ENCODE data around the gene HMGB4.

The HMGB4 gene

DNA sequence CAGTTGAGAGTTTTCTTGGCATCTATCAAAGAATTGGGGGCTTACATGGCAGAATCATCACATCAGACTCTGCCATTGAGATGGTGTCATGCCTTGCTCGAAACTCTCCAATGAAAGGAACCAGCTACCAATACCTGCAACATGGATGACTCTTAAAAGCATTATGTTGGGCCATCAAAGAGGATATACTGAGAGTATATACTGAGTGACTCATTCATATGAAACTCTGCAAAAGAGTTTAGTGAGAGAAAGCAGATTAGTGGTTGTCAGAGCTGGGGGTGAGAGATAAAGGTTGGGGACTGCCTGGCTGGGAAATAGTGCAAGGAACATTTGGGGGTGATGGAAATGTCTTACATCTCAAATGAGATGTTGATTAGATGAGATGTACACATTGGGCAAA is 14.7 kb upstream of the HMGB4 start:
- no peak for DNase-seq

DNA sequence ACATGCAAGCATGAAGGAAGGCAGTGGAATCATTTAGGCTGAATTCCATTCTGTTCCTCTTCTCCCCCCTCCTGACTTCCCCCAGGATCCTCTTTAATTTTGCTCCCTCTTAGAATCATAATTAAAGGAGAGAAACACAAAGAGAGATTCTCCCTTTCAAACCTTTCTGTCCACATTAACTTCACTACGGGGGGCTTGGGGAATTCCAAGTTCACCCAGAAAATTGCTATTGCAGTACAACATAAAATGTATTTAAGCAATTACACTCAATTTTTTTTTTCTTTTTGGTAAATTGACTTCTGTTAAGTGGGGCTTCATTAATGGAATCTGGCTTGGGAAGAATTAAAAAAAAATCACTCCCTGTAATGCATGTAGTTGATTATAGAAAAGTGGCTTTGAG is 13.4 kb upstream of the HMGB4 start:
- DNase-seq, result no peak

DNA sequence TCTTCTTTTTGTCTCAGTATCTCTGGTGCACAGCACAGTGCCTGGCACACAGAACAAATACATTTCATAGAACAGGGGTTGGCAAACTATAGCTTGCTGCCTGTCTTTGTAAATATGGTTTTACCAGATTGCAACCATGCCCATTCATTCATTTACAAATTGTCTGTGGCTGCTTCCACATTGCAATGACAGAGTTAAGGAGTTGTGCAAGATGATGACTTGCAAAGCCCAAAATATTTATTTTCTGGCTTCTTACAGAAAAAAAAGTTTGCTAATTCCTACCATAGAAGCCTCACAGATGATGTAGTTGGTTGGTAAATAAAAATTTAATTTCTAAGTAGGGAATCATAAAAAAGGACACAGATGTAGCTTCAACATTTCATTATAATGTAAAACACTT is 11.2 kb upstream of the HMGB4 start:
- DNase-seq, result no peak

DNA sequence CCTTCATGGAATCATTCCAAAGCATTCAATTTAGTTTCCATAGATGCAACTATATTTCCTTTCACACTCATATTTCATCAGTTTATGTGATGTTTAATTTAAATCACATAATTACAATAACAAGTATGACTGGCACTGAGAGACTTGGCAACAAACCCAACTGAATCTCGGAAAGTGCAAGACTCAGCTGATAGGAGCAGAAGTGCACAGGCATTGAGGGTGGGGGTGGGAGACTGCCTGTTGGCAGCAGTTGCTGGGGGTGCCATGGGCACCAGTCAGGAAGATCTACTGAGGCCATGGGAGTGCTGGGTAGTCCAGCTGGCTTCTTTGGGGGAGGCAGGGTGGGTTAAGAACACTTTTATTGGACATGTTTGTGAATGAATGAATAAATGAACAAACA is 10.4 kb upstream of the HMGB4 start:
- no peak for DNase-seq

DNA sequence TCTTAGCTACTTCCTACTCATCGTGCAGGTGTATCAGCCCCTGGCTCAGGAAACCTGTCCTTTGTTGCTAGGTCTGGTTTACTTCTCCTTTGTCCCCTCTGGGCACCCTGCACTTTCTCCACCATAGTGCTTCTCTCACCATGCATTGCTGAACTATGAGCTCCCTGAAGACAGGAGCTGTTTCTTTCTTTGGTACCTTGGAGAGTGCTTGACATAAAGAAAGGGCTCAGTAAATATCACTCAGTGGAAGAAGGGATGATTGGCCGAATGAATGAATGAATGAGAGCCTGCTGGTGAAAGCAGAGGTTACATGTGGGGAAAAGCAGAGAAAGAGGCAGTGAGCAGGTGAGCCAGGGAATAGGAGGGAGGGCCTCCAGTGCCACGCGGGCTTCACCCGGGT is 9.8 kb upstream of the HMGB4 start:
- no peak for DNase-seq

DNA sequence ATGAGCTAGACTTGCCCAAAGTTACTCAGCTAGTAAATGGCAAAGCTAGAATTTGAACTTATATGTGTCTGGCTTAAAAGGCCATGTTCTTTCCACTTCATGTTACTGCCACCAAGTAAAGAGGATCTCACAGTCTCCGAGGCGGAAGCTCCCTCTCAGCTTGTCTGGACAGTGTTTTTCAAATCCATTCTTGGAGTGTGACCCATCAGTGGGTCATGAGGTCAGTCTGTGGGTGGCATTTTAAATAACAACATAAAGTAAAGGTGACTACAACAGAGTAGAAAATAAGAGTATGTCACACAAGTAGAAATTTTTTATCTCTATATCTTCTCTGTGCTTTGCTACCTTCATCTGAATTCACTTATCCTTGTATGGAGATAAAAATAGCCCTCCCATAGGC is 3.2 kb upstream of the HMGB4 start:
- no peak for DNase-seq

DNA sequence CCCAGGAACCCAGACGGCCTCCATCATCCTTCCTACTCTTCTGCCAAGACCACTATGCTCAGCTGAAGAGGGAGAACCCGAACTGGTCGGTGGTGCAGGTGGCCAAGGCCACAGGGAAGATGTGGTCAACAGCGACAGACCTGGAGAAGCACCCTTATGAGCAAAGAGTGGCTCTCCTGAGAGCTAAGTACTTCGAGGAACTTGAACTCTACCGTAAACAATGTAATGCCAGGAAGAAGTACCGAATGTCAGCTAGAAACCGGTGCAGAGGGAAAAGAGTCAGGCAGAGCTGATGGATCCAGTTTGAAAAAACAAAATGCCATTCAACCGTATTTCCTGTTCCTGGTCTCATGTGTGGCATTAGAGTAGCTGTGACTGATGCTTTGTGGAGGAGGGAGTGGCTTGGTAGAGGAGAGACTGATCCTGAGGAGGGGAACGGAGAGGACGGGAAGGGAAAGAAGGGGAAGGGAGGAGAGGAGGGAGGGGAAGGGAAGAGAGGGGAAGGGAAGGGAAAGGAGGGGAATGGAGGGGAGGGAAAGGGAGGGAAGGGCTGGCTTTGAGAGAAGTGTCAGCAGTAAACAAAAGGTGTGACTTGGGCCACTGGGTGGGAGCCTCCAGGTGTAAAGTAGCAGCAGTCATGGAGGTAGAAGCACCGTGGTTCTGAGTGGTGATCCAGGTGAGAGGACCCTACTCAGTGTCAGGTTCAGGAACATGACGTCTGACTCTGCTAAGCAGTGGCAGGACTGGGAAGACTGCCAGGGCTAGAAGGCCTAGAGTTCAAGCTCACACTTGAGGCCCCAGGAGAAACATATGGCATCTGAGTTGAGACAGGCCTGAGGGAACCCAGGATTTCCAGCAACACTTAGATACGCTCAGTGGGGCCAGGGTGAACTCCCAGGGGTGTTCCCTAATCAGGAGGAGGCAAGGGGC is 846 bp downstream of the HMGB4 start:
- no peak for DNase-seq

DNA sequence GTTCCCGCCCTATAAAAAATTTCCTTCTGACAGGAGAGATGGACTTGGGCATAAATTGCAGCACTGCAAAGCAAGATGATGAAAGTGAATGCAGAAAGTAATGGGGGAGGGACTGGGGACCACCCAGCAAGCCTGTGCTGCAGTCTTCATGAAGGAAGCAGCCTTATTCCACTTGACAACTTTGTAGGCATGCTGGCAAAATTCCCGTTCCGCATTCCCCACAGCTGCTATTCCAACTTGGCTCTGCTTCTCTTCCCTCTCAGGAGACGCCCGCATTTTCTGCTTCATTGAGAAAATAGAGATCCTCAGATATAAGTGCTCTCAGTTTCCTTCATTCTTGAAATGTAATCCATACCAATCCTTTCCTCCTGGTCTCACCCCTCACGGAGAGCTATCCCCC is 2.4 kb downstream of the HMGB4 start:
- DNase-seq, result no peak

DNA sequence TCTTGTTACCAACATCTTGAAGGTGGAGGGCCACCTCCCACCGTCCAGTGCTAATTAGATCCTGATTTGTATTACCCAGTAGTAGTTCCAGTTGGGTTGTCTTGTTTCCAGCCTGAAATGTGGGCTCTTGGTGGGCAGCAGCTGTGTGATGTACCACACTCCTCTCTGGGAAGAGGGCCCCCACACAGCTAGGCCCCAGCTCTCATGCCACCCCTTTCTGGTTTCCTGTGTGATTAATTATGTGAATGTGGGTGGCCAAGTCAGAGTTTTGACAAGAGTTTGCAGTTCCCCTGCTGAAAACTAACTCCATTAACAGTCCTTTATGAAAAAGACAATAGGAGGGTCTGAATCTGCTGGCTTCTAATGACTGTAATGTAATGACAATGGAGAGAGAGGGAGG is 3.8 kb downstream of the HMGB4 start:
- no peak for DNase-seq

DNA sequence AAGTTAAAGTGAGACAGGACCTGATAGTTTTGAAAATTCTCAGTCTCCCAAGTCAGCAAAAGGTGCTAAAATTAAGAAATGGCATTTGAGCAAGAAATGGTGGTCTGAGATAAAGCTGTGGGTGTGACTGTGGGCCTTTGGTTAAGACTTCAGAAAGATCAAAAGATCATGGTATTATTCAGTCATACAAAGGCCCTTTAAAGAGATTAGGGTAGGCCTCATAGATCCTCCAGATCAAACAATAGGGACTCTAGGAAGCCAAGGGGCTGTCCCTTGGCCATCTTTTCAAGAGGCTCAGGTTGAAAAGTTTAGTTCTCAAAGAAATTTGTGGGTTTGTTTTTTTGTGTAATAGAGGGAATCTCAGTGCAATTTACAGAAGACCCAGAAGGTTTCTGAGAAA is 8.4 kb downstream of the HMGB4 start:
- no peak for DNase-seq

DNA sequence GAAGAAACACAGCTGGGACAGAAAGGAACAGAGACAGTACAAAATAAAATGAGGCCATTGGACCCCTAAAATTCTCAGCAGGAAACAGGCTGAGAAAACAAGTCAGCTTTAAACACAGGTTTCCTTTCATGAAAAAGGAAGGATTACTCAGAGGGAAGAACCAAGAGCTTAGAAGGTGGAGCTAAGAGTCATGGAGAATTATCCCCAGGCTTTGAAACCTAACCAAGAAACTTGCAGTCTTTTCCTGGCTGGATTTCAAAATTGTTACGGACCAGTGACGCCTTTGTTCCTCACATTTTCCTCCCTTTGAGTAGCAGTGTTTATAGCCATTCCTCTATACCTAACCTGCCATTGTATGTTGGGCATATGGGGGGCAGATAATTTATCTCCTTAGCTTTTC is 8.8 kb downstream of the HMGB4 start:
- DNase-seq, result no peak

DNA sequence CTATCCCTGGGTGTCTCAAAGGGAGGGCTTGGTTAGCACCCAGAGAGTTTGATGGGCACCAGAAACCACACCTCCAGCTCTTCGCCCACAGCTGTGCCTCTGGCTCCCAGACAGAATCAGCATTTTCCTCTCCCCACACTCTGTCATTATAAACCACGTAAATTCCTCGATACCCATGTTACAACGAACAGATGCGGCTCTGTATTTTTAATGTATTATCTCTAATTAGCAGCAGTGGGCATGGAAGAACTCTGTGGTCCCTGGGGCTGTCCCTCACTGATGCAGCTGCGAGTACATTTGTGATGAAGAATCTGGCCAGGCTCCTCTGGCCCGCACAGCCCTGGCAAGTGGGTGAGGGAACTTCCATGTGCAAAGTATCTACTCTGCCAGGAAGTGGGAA is 10.8 kb downstream of the HMGB4 start:
- DNase-seq, result no peak

DNA sequence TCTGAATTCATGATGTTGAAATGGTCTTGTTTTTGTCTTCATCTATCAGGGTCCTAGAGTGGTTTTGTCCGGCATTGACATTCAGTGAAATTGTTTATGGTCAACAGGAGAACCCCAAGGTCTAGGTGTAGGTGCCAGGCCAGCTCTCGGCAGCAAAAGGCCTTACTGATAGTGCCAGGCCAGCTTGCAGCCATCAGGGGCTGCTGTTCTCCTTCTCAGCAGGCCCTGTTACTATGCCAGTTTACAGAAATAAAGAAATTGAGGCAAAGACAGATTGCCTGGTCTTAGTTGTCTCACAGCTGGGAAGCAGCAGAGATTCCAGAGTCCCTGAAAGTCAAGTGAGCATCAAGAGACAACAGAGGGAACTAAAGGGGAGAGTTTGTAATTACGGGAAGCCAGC is 12.0 kb downstream of the HMGB4 start:
- DNase-seq, result no peak

DNA sequence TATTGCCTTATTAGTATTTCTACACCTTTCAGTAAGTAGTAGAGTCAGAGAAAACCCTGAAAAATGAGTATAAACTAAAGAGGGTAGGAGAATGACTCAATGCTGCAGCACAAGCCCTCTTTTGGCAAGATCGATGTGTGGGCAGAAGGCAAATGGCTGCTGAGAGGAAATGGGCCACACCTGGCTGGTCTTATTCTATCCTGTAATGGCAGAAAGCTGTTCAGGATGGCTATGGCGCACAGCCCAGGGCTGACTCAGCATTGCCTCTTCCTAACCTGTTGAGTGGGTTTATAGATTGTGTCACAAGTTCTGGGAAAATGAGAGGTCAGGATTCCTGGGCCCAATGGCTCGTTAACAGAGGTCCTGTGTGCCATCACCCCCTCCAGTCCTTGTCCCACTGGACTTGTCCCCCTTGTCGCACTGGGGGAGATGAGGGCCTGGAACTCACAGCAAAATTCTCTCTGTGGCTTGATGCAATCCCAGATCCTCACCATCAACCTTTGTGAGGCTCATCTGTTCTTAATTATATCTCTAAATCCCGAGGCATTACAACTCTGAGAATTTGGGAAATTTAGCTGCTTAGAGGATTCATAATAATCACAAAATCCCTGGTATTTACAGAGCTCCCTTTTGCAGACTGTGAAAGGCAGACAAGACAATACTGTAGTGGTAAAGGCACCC is 13.2 kb downstream of the HMGB4 start:
- no peak for DNase-seq

DNA sequence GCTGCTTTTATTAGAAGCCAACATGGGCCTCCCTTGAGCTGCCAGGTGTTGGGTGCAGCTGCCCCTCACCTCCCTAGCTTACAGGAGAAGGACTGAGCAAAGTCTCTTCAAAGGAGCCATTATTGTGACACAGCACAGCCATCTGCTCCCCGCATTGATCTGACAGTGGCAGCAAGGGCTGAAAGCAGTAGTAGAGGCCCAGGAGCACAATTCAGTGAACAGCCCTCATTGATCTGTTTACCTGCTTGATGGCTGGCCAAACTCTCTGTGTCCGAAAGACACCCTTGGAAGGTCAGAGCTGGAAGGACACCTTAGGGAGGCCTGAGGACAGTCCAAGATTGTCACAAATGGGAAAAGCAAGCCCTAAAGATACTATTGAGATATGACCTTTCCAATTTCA is 14.5 kb downstream of the HMGB4 start:
- DNase-seq, result no peak

DNA sequence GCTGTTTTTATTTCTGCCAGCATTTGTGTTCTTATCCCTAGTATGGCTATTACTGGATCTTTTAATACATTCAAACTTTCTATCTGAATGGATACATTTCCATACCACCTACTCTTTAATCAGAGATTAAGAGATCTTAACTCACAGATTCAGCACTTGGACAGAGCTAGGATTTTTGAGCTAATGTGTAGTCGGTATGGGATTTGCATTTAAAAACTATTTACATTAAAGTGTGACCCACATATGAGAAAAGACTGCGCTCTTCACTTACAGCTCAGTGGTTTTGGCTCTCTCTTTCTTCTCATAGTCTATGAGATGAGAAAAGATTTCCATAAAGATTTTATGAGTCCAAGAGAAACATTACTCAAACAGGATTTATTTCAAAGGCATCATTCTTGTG is 16.4 kb downstream of the HMGB4 start:
- no peak for DNase-seq

DNA sequence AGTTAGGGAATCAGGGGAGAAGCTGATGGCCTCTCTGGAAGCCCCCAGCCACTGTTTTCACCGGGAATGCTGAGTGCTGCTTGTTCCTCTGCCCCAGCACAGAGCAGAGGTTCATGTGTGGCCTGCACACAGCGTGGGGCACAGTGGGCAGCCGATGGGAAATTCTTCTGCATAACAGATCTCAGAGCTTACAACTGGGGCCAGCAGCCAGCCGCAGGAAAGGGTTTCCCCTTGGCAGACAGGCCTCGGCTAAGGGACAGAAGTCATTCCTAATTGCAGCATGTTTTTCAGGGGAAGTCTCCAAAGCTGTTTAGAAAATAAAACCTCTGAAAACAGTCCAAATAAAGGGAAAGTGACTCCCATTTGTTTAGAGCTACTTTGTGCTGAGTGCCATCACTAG is 22.6 kb downstream of the HMGB4 start:
- DNase-seq, result no peak

DNA sequence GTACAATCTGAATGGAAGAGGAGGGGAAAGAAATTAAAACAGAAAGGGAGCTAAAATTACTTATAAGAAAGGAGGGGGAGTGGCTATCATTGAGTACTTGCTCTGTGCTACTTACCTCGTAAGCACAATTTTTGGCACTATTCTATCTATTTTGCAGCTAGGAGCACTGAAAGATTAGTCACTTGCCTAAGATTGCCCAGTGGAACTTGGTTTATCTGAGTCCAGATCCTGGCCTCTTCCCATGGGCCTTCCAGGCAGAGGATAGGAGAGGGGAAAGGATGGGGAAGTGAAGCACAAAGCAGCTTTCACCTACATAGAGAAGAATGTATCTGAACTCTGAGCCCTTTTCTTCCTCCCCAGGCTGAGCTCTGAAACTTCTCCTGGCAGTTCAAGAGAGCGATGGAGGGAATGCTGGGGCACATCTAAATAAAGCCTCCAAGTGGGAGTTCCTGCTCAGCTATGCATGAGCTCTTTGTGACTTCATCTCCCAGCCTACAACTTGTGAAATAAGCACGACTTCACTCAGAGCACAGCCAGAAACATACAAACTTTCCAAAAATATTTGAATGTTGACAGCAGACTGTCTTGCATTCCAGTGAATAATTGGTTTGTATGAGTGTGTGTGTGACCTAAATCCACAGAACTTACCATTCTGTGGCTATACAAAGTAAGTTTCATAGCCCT is 29.4 kb downstream of the HMGB4 start:
- DNase-seq, result no peak

DNA sequence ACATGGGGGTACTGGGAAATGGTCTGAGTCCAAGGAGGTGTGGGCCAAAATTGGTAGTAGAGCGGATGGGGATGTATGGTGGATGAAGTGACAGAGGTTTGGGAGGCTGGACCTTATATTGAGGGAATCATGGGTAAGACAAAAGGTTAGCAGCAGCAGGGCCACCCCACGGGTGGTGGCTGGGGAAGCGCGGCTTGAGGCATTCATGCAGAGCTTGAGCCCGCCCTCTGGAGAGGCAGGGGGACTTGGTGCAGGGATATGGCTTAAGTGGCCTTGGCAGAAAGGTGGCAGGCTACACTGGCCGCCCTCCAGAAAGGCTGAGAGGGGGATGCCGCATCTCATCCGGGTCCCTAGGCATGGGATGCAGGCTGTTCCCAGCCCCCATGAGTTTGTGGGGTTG is 31.5 kb downstream of the HMGB4 start:
- DNase-seq, result no peak

DNA sequence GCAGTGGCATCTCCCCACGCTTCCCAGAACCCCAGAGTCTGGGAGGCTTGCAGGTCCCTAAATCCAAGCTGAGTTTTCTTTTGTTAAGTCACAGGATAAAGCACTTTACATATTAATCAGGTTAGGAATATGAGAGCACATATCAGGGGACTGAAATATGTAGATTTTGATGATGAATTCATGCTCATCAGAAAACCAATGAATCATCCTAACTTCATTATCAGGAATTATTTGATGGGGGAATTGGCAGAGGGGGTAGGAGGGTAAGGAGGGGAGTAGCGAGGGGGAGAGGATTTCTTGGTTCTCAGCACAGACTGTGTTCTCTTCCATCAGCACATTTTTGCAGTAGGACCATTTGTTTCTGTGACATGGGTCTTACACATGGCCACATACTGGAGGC is 32.1 kb downstream of the HMGB4 start:
- no peak for DNase-seq

DNA sequence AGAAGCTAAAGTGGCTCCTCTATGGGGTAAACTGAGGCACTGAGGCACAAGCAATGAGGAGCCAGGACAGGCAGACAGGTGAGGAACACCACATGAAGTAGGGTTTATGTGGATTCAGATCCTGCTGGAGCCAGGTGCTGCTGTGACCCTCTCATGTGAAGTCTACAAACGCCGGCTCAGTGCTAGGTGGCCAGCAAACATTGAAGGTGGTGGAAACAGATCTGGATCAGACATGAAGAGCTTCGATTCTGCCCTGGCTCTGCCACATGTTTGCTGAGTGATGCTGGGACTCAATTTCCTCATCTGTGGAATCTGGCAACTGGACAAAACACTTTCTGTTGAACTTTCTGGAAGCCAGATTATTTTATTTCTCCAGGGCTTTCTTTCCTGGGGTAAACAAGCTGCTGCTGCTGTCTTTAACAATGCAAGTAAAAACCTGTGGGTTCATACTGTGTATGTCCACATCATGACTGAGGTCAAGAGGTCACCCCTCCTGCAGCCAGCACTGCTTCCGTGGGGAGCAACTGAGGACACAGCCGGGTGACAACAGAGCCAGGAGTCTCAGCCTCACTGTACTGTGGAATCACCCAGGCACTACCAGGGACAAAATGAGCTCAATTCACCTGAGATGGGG is 33.3 kb downstream of the HMGB4 start:
- DNase-seq, result no peak

DNA sequence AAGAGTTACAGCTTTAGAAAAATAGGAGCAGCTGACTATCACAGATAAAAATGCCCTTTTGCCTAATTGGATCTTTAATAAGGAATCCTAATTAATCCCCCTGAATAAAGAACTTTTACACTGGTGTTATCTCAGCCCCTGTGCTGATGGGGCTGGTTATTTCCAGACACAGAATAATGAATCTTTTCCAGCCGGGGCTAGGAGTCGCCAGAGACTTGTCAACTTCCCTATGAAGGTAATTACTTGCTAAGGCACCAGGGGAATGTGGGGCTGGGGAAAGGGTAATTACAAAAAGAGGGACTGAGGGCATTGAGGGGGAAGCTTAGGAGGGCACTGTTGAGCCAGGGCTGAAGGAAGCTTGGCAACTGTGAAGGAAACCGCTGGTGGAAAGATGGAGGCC is 34.5 kb downstream of the HMGB4 start:
- no peak for DNase-seq

DNA sequence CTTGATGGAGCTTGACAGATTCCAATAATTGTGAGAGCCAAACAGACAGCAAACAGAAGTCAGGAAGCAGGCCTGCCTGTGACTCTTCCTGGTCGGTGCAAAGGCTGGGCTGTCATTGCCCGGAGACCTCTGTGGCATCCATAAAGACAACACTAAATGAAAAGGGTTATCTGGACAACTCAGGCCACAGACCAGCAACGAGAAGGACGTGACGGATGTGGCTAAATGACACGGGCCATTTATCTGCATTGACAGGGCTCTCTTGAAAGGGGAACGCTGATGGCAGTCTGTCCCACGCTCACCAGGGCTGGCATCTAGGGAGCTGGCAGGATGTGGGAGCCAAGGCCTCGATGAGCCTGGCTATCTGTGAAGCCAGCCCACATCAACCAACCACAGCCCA is 35.0 kb downstream of the HMGB4 start:
- no peak for DNase-seq

DNA sequence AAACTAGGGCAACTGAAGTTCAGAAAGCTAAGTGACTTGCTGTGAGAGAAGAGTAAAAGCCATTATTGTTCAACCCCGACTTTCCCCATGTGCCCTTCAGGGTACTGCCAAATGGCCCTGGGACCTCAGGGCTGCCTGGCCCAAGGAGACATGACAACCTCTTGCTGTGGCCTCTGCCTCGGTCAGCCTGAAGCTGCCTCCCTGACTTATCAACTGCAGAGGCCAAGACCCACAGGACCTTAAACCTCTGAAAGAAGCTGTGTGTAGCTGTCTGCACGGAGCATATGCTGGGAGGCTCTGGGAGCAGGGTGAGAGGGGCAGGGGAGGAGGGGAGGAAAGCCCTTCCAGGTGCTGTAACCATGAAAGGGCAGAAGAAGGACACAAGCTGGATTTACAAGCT is 35.9 kb downstream of the HMGB4 start:
- no peak for DNase-seq

Data from RPMI8226 (cell line).